HG03095 (cell line): Measurements from ENCODE around the gene WDR26.
A peak's percentile ranks its signal among the peaks of the same experiment; 100 is the strongest.

ENCODE experiments used
- ATAC-seq: cut with Tn5 transposase; IDR thresholded peaks from one replicate; pipeline ENCODE4 v1.9.1; 2021; ENCODE audit warnings: moderate library complexity; ENCODE audit not compliant: unreplicated experiment

WDR26 gene

DNA sequence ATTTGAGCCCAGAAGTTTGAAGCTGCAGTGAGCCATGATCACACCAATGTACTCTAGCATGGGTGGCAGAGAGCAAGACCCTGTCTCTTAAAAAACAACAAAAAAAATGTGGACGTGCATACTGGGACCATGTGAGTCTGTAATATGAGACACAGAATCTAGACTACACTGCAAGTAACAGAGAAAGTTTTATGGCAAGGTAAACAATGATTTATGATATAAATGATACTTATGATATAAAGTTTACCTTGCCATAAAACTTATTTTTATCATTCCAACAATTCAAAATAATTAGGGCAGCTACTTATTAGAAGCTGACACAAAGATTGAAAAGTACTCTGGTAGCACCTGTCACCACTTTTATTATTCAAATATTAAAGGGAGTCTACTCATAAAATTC is 34.7 kb downstream of the WDR26 start:
- ATAC-seq = no peak

- ATAC-seq = no peak
These were observed 41.3 kb downstream of the WDR26 start for GRCh38 chr1:224393294-224393693.

DNA sequence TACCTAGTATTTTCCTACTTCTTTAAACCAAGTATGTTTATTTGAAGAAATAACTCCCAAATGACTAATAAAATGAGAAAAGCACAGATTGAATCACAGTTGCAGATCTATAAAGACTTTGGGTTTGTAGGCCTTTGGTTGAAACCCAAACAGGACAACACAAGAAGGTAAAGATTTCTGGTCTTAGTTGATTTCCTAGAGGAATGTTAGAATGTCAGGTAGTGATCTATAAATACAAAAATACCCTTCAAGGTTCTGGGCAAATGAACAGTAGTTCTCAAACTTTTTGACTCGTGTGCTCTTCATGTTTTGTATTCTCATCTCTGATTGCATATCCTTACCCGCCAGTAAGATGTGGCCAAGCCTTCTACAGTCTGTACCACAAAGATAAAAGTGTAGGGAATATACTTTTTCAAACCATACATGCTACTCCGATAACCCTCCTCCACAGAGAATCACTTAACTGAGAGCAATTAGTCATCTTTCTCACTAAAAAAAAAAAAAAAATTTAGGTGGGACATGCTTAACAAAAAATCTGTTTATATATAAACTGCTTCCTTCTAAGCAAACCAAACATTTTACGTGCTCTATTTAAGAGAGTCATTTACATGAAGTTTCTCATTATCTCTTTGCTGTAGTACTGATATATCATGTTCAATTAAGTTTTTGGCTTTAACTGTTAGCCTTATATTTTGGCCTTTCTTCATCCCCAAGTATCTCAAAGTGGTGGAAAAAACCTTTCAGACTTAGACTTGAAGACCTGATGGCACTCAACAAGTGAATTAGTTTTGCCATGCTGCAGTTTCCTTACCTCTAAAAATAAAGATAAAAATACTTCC is 42.0 kb downstream of the WDR26 start:
- no peak for ATAC-seq

DNA sequence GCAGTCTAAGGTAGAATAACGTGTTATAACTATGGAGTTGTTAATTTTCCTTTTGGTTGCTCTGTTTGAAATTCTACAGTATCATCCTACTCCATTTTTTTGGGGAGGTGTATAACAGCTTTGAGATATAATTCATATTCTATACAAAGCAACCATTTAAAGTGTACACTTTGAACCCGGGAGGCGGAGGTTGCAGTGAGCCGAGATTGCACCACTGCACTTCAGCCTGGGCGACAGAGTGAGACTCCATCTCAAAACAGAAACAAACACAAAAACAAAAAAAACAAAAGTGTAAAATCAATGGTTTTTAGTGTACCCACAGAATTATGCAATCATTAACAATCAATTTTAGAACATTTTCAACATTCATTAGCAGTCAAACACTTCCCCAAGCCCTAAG is 44.1 kb downstream of the WDR26 start:
- no peak for ATAC-seq

DNA sequence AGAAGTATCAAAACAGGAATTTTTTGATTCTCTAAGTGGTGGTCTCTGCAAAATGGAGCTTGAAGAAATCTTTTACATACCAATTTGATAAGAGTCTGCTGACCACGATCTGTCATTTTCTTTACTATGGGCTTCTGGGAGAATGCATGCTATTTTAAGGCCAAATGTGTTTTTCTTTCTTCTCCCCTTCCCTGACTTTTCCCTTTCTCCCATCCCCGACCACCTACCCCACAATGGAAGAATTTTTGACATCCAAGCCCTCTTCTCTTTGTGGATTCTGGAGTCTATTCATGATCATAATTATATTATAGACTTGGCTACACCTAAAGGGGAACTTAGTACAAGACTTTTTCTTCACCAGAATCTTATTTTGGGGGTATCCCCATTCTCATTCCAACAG is 46.7 kb downstream of the WDR26 start:
- no peak for ATAC-seq

DNA sequence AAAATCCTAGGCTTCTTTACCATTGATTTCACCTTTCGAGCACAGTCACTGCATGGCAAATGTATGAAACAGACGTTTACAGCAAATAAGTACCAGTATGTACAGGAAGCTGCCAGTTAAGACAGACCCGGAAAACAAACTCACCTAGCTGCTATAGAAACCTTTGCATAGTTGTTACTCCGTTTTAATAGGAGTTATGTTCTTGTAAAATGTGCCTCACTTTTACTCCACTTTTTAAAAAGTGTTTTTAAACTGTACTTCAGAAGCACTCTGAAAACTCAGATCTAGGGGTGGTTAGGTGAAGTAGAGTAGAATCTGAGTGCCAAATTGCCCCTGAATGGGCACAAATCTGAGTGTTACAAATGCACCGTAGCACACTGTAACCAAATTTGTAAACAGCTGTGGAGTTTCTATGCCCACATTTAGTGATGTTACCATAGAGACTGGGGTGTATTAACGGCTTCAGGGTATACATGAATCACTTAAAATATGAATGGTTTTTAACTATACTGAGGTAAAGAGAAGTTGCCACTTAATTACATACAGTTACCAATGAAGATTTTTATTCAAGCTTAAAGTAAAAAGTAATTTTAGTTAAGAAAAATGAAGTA is 47.2 kb downstream of the WDR26 start:
- no peak for ATAC-seq

DNA sequence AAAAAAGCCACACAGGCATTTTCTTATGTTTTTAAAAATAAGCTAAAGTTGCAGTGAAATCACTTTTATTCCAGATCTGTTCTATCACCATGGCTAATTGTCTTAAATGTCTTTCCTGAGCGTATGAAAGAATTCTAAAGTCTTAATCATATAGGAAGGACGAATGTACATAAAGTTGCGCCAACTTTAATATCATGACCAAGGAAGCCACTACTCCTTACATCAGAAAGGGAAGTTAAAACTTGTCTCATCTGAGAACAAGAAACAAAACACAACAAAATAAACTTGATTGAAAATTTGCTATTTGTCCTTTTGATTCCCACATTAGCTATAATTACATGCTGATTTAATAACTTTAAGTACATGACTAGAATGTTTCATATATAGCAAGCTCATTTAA is 51.4 kb downstream of the WDR26 start:
- ATAC-seq = no peak

GRCh38 chr1:224381880-224382548 is 52.6 kb downstream of the WDR26 start:
- no peak for ATAC-seq

- ATAC-seq = peak; percentile 57
These were observed 54.6 kb downstream of the WDR26 start for GRCh38 chr1:224380003-224380402.

- ATAC-seq = peak; percentile 43
These were observed 55.6 kb downstream of the WDR26 start for GRCh38 chr1:224378855-224379631.

GRCh38 chr1:224377676-224378006 is 57.0 kb downstream of the WDR26 start:
- ATAC-seq = peak; percentile 62

DNA sequence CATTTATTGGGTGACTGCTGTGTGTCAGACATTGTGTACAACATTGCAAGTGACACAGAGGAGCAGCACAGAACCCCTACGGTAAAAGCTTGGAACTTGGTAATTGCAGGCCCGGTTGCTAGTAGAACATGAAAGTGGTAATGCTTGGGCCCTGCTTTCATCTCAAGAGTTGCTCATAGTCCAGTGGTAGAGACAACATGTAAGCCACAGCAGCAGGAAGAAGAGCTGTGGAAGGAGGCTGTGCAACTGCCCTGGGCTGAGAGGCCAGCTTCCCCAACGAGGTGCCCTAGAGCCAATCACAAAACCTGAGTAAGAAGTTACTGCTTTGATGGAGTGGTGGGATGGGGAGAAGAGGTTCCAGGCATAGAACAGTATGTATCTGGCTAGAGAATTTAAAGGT is 59.5 kb downstream of the WDR26 start:
- ATAC-seq = no peak

GRCh38 chr1:224373008-224373590 is 61.5 kb downstream of the WDR26 start:
- ATAC-seq = no peak

DNA sequence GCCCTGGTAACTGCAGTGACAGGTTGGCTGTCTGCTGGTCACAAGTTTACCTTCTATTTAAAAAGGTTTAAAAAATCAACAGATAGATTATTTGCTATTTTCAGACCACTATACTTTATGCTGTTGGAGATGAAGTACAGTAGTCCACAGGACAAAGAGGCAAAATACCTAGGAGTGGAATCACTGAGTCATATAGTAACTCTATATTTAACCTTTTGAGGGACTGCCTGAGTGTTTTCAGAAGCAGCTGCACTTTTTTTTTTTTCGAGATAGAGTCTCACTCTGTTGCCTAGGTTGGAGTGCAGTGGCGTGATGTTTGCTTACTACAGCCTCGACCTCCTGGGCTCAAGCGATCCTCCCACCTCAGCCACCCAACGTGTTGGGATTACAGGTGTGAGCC is 66.2 kb downstream of the WDR26 start:
- ATAC-seq = peak; percentile 95

DNA sequence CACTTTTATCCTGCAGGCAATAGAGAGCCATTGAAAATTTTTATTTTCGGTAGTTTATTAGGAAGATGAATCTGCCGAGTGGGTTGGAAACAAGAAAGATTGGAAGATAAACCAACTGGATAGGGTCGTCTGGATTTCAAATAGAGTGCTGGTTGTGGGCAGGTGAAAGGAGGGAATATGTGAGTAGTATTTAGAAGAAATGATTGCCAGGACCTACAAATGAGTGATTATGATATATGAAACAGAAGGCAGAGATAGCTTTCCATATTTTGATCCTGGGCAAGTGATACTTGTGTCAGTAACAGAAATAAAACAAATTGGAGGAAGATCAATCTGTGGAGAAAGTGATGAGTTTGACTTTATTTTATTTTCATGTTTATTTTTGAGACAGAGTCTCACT is 75.4 kb downstream of the WDR26 start:
- ATAC-seq = no peak

DNA sequence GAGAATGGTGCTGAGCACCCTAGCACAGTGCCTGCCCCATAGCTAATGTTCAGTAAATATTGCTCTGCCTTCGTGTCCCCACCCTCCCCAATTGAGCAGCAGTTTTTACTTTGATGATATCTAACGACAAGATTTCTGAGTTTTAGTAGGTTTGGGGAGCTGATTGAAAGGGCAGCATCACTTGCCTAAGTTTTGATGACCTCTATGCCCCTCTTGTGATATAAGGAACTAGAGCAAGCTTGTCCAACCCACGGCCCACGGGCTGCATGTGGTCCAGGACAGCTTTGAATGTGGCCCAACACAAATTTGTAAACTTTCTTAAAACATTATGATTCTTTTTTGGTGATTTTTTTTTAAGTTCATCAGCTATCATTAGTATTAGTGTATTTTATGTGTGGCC is 76.4 kb downstream of the WDR26 start:
- no peak for ATAC-seq

- ATAC-seq = no peak
These were observed 76.9 kb downstream of the WDR26 start for GRCh38 chr1:224357626-224358124.

DNA sequence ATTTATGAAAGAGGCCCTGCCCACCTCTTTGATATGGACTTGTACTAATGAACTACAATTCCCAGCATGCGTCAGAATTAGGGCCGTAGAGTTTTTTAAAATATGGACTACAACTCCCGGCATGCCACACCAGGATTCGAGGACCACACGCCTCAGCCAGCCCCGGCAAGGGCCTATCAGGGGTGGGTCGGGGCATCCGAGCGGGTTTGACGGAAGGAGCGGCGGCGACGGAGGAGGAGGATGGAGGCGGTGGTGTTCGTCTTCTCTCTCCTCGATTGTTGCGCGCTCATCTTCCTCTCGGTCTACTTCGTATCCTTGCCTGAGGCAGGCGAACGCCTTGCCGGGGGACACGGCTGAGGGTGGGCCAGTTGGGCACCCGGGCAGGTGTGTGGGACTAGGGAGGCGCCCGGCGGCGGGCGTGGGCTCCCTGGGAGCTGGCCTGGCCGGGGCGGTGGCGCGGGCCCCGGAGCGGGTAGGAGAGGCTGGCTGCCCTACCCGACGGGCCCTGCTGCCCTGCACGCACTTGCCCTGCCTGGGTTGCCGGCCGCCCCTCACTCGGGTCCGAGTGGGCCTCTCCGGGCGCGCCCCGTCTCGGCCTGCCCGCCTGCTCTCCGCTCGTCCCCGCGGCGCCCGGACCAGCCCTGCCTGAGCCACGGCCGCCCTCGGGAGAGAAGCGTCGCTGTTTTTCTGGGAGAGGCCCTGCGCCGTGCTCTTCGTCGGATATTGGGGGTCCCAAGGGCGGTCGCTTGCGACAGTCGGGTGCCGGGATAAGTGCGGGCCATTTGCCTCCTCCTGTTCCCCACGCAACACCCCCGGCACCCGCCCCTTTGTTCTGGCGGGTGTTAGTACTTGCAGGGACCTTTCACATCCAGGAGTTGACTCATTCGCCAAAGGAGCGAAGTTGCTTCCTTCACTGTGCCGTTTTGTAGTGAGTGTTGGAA is 77.6 kb downstream of the WDR26 start, which contains the start of gene CNIH4:
CNIH4 (plus strand) TSS at position 195 of the 941 bp plus-strand sequence; CDS start at position 241, 46 bp downstream.
- ATAC-seq = peak; percentile 99
